ENCODE measurements around the gene PPP1R13B.
"Not testable (repeated sequence)": the region's sequence is repeated elsewhere in the genome, so short reads cannot be mapped to it uniquely, and the experiment has no call there.

The PPP1R13B gene

DNA sequence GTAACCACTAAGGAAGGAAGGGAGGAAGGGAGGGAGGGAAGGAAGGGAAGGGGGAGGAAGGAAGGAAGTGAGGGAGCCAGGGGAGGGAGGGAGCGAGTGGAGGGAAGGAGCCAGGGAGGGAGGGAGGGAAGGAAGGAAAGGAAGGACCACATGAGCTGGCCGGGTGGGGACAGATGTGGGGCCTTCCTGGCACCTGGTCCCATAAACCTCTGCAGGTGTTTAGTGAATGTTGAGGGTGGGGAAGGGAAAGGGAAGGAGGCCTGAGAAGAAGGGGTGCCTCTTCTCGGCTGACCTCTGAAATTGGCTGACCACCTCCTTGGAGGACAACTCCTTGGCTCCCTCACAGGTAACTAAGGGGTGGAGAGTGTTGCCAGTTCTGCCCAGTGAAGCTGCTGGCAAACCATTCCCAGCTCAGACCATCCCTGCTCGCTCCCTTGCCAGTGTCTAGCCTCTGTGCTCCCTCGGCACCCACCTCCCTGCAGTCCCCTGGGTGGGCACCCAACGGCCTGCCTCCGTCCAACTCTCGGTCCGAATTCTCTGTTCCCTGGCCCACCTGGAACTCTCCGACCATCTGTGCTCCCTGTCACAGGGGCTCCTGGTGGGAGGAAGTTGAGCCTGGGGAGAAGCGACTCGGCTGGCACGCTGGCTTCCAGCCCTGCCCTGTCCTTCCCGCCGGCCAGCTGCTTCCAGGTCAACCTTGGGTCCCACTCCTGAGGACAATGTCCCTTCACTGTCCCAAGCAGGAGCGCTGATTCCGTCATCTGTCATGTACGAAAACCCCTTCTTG lies 12.2 kb upstream of the PPP1R13B start:
- no peak for DNase-seq (ENCODE audit: low read depth)

DNA sequence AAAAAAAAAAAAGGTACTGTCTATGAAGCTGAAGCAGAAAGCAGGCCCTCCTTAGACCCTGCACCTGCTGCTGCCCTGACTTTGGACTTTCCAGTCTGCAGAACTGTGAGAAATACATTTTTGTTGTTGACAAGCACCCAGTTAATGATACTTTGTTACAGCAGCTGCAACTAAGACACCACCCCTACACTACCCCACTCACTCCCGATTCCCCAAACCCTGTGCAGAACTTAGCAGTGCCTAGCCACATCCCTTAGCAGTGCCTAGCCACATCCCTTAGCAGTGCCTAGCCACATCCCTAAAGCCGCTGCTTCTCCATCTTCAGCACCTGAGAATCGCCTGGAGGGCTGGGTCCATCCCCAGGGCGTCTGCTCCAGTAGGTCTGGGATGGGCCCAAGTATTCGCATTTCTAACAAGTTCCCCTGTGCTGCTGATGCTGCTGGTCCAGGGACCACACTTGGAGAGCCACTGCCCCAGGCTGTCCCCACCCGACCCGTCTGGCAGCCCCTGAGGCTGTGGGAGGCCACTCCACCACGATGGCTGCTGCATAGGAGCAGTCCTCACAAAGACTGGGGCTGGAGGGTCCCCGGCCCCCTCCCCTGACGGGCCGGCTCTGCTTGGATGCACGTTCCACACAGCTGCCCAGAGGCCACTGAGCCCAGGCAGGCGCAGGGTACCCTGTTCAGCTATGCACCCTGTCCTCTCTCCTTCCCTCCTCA lies 10.8 kb upstream of the PPP1R13B start:
- DNase-seq (ENCODE audit: low read depth) = no peak

DNA sequence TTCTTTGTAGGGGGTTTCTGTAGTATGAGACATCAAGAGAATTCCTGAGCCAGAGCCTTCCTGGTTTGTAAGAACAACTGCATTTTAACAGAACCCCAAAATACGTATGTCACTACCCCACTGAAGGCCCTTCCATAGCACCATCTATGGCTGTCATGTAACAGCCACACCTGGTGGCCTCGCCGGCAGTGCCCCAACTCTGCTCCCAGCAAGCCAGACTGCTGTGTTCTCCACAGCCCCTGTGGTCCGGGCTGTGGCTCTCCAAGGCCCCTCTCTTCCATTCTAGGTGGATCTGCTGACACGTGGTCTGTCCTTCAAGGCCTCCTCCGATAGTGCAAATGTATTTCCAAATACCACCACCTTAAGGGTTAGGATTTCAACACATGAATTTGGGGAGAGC lies 9.9 kb upstream of the PPP1R13B start:
- DNase-seq (ENCODE audit: low read depth) = no peak

DNA sequence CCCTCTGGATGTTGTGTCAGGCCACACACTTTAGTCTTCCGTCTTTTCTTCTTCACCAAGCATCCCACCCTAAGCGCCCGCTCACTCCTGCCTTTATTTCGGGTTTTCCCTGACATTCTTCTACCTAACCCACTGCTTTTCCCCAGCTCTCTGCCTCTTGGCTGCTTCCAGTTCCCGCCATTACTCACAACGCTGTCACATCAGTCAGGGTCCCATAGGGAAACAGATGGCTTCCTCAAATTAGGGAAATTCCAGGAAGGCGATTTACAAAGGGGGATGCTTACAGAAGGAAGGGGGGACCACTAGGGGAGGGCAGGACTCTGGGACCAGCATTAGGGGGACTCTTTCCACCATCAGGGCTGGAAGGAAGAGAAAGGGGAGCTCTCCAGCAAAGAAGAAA lies 9.2 kb upstream of the PPP1R13B start:
- DNase-seq (ENCODE audit: low read depth) = no peak

DNA sequence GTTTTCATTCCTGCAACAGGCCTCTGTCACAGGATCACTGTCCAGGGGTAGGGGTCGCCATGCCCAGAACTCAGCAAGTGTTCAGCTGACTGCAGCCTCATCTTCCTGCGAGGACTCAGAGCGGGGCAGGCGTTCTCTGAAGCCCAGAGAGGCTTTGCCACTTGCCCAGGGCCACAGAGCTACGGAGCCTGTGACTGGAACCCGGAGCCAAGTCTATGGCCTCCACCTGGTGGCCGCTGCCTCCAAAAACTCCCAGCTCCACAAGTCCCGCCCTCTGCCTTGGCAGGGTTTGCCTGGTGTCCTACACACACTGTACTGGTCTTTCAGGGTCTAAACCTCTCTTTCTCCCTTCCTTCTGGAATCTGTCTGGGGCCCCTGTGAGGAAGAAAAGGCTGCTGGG lies 8.7 kb upstream of the PPP1R13B start:
- no peak for DNase-seq (ENCODE audit: low read depth)

DNA sequence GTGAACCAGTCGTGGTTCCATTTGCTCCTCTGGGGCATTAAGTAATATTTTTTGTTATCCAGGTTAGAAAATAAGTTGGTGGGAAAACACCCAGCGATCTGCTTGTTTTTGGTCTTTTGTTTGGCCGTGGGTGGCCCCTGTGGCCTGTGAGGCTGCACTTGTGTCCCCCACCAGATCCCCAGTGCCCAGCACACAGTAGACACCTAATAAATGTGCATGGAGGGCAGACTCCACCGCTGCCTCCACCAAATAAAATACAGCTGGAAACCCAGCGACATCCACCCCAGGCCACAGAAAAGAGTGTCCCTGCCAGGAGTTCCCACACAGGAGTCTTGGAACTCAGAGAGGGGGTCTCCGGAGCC lies 8.3 kb upstream of the PPP1R13B start:
- no peak for DNase-seq (ENCODE audit: low read depth)

DNA sequence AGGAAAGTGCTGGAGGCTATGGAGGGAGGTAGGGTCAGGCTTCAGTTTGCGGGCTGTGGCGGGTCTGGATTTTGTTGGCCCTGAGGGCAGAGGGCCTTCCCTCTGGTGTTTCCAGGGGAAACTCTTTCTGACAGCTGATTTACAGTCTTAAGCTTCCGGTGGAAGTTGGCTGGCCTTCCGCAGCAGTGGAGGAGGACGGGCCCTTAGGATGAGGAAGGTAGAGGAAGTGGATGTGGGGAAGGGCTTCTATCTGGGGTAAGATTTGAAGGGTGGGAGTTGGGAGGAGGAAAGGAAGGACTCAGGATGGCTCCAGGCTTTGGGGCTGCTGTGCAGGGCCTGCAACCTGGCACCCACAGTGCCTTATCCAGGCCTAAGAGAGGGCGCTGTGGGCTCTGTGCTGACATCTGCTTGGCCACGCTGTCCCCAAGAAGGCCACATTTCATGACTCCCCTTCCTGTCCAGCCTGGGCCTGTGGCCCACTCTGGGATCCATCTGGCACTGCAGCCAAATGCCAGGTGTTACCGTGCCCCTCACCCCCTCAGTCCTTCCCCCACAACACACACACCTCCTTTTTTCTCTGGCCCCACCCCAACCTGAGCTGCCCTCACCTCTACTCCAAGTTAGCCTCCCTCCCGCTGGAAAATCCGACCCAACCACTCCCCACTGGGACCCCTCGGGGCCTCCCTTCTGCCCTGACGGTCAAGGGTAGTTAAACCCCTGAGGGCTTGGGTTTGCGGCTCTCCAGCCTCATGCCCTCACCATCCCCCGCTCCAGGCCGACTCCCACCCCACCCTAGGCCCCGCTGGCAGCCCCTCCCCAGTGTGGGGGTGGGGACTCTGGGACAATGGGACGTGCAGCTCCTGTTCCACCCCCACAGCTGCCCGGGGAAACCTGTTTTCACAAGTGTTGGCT lies 7.7 kb upstream of the PPP1R13B start:
- DNase-seq (ENCODE audit: low read depth) = no peak

DNA sequence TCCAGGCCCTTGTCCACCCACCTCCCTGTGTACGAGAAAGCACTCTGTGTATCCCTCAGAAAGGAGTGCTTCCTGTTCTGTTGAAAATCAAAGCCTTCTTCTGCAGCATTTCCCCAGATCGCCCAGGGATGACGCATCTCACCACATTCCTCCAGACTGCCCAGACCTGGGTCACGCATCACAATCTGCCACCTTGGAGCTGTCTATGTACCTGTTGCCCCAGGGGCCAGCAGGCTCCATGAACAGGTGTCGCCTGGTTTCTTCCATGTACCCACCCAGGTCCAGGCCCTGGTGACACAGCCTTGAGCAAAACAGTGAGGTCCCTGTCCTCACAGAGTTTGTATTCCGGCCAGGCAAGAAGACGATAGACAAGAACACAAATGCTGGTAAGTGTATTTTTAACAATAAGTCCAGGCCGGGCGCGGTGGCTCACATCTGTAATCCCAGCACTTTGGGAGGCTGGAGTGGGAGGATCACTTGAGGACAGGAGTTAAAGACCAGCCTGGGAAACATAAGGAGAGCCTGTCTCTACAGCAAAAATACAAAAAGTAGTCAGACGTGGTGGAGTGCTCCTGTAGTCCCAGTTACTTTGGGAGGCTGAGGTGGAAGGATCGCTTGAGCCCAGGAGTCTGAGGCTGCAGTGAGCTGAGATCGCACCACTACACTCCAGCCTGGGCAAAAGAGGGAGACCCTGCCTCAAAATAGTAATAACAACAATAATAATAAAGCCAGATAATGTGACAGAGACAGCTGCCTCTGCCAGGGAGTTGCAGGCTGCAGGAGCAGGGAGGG lies 6.8 kb upstream of the PPP1R13B start:
- no peak for DNase-seq (ENCODE audit: low read depth)

DNA sequence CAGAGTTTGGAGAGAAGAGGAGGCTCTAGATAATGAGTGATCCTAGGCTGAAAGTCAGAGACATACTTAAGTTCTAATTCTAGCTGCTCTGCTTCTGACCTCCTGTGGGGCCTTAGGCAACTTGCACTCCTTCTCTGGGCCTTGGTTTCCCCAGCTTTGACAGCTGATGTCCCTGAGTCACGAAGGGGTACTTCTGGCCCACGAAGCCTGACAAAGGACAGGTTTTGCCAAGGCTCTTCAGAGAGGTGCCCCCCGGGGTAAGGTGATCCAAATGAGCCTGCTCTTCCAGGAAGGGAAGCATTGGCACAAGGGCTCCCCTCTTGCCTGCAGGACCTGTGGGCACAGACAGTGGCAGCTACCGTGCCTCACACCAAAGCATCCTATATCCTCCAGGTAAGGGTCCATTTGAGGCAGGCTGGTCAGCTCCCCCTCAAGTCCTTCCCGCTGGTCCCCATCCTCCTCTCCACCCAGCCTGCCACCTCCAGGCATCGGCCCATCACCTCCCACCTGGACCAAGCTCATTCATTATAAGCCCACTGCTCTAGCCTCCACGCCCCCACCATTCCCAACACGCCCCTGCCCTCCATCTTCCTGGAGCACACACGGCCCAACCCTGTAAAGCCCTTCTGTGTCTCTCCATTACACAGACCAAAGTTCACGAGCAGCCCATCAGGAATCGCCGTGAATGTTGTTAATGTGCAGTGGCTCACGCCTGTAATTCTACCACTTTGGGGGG lies 1.9 kb upstream of the PPP1R13B start:
- DNase-seq (ENCODE audit: low read depth) = no peak

DNA sequence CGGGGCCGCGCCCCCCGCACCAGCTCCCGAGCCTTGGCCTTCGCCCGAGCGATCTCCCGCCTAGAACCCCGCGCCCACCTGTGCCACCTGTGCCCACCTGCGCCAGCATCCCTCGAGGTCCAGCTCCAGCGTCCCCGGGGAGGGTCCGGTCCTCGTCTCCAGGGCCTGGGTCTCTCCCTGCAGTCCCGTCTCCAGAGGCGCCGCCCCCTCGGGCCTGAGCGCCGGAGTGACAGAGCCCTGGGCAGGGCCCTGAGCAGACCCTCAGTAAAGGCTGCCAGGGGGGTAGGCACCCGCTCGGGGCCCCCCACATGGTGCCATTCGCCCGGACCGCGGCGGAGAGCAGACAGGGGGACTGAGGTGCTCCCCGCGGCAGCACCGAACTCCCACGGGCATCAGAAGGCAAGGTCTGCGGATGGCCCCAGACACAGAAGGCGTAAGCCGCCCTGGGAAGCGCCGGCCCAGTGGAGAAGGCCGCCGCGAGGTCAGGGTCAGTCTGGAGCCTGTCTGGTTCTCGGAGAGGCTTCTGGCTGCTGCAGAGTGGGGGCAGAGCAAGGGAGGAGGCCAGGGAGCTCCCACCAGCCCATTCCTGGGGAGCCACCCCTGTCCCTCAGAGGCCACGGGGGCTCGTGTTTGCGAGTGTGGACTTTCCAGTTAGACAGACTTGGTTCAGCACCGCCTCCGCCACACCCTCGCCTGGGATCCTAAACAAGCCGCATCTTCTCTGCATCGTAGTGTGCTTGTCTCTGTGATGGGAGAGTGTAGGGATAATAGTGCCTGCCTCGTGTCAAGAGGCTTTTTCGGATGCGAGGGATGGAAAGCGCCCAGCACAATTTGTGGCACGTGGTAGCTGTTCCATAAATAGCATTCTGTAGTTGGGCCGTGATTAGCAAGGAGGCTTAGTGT lies 1.1 kb upstream of the PPP1R13B start:
- DNase-seq (ENCODE audit: low read depth) = peak; percentile 38

DNA sequence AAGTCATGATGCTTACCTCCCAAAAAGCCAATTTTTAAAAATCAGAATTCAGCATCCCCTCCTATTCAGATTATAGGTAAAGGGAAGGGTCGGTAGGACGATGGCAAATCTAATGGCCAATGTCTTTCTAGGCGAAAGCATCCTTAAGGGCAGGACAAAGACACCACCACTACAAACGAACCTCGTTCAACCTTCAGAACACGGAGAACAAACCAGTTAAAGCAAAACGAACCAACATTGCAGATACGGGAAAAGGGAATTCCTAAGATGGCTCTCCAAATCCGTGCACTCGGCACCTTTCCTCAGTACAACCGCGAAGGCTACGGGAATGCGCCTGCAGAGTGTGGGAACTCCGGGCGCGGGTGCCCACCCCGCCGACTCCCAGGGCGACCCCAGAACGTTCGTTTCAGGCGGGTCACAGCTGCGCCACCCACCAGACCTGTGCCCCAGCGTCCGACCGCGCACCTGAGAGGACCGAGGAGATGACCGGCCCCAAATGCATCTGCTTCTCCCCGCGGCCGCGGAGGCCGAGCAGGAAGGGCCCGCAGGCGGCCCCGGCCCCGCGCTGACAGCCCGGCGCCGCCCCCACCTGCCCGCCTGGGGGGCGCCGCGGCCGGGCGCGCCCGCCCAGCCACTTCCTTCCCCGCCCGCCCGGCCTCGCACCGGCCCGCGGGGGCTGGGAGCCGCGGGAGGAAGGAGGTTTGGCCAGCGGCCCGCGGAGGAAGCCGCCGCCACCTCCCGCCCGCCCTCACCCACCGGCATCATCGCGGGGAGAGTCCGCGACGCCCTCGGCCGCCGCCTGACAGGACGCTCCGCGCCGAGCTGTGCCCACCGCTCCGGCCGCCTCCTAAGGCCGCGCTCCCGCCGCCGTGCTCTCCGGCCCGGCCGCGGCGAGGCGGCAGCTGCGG lies 578 bp downstream of the PPP1R13B start:
- DNase-seq (ENCODE audit: low read depth) = no peak

DNA sequence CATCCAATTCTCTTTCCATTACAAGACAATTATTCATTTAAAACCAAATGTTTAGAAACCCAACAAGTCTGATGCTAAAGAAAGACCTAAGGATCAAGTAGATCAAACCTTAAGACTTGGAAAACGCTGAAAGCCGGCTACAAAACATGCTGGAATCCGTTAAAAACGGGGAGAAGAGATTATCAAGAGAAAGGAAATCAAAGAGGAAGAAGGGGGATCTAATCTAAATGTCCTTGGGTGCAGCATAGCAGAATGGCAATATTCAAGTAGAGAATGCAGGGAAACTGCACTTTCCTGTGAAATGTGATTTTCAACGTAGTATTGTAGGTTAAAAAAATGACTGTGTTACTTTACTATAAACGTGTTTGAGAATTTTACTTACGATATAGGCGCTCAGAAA lies 1.3 kb downstream of the PPP1R13B start:
- DNase-seq (ENCODE audit: low read depth) = no peak

DNA sequence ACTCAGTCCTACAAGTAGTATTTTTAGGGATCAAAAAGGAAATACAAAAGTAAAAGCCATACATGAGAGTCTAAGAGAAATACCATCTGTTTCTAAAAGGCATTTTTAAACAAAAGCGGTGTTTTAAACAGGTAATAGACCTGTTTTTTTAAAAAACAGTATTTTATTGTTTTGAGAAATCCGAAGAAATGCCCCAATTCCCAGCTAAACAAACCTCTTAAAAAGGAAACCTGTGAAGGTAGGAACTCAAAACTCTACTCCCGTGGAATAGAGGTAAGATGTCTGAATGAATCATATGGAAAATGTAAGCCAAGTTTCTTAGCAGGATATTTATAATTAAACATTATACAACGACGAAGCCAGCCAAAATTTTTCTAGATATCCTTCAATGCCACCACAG lies 2.0 kb downstream of the PPP1R13B start:
- no peak for DNase-seq (ENCODE audit: low read depth)

DNA sequence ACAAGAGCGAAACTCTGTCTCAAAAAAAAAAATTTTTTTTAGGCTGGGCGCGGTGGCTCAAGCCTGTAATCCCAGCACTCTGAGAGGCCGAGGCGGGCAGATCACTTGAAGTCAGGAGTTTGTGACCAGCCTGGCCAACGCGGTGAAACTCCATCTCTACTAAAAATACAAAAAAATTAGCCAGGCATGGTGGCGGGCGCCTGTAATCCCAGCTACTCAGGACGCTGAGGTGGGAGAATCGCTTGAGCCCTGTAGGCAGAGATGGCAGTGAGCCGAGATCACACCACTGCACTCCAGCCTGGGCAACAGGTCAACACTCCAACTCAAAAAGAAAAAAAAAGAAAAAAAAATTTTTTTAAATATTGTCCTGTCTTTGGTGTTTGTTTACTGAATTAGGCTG lies 6.1 kb downstream of the PPP1R13B start:
- not testable (repeated sequence) for DNase-seq (ENCODE audit: low read depth)

DNA sequence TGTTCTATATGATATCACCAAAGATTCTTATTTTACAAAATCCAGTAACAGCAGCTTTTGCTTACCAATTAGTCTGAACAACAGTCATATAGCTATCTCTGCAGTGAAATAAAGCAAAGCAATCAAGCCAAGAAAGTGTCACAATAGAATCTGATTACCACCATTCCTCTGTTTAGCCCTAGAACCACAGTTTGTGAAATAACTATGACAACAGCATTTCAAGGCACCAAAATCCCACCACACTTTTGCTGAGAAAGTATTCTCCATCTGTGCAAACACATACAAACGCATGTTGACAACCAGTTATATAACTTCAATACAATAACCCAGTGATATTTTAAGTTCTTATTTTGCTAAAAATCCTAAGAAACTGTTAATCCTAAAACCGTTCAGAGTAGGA lies 7.4 kb downstream of the PPP1R13B start:
- DNase-seq (ENCODE audit: low read depth) = peak; percentile 44

DNA sequence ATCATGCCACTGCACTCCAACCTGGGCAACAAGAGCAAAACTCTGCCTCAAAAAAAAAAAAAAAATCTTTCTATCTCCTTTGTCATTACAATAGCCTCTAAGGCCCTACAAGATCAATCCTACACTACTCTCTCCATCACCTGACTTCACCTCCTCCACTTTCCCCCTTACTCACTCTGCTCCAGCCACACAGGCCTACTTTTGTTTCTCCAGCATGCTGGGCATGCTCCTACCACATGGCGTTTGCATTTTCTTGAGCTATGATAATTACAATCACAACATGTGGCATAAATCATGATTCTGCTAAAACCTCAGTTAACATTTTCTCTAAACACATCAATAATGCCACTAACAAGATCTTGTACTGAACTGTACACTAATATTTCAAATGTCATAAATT lies 7.8 kb downstream of the PPP1R13B start:
- DNase-seq (ENCODE audit: low read depth) = no peak

DNA sequence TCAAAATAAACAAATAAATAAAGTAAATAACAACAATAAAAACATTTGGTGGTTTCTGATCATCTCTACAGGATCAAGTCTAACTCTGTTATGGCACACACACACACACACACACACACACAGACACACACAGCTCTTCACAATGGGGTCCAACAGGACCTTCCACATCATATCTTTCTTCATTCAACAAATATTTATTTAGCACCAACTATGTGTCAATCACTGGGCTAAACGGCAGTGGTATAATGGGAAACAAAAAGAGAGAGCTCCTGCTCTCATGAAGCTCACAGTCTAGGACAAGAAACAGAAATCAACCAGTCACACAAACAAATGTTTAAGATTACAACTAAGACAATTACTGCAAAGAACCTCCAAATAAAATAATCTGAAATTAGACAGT lies 9.3 kb downstream of the PPP1R13B start:
- no peak for DNase-seq (ENCODE audit: low read depth)

DNA sequence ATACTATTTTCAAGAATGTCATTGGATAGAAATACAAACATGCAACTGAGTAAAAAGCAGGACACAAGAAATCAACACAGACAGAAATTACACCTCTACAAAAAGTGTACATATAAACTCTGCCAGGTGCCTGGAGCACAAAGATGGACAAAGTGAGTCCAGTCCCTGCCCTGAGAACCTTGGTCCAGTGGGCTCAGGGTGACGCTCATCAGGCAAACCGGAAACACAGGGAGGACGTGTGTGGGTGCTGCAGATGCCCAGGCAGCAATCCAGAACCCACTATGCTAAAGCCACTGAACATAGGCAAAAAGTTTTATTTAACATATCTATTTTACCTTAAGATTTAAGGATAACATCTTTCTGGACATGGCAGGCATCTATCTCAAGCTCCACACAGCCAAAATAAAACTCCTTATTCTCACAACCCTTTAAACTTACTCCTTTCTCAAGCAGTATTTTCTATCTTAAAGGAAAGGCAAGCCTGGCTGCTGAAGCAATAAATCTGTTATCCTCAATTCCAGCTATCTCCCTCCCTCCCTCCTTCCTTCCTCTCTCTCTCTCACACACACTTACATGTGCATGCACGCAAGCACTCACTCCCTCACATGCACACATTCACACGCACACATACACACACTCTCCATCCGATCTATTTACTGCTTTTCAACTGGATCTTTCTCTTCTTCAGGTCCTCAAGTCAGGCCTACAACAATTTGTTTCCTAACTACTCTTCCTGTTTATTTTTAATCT lies 10.2 kb downstream of the PPP1R13B start:
- DNase-seq (ENCODE audit: low read depth) = no peak
